Suppressor macrophage treated with lipopolysaccharide for 4 hours (primary cell): Measurements from ENCODE around the gene CRK.

ENCODE experiments used
- DNase-seq: peaks from one replicate; pipeline ENCODE4 v3.0.0-alpha.2; 2020

CRK gene

GRCh38 chr17:1455797-1456599 is at the start of gene CRK:
TSS of gene CRK (minus strand) at chr17:1456232. CDS start at chr17:1456117, 115 bp downstream.
- peak; percentile 100 for DNase-seq

- no peak for DNase-seq
Measured at GRCh38 chr17:1505586-1505985, 49.6 kb upstream of the CRK start.

- DNase-seq: no peak
Measured at GRCh38 chr17:1504866-1505265, 48.8 kb upstream of the CRK start.

- no peak for DNase-seq
Measured at GRCh38 chr17:1503699-1504098, 47.7 kb upstream of the CRK start.

- DNase-seq: no peak
Measured at GRCh38 chr17:1498869-1499268, 42.8 kb upstream of the CRK start.

GRCh38 chr17:1498233-1498632 is 42.2 kb upstream of the CRK start:
- DNase-seq: no peak

GRCh38 chr17:1497831-1498230 is 41.8 kb upstream of the CRK start:
- DNase-seq: no peak

GRCh38 chr17:1496869-1497268 is 40.8 kb upstream of the CRK start:
- DNase-seq: no peak

- DNase-seq: no peak
Measured at GRCh38 chr17:1495265-1495989, 39.4 kb upstream of the CRK start.

- no peak for DNase-seq
Measured at GRCh38 chr17:1494736-1495253, 38.8 kb upstream of the CRK start.

GRCh38 chr17:1494203-1494602 is 38.2 kb upstream of the CRK start:
- DNase-seq: no peak

- peak; percentile 79 for DNase-seq
Measured at GRCh38 chr17:1493291-1493980, 37.4 kb upstream of the CRK start.

- no peak for DNase-seq
Measured at GRCh38 chr17:1492249-1493206, 36.5 kb upstream of the CRK start, which contains the start of gene MYO1C. TSS of gene MYO1C (minus strand) at chr17:1492686. CDS start at chr17:1492487, 199 bp downstream.

- peak; percentile 72 for DNase-seq
Measured at GRCh38 chr17:1491443-1492248, 35.6 kb upstream of the CRK start.

GRCh38 chr17:1490643-1491442 is 34.8 kb upstream of the CRK start:
- DNase-seq: peak; percentile 45

- DNase-seq: no peak
Measured at GRCh38 chr17:1488826-1489270, 32.8 kb upstream of the CRK start.

GRCh38 chr17:1487939-1488825 is 32.1 kb upstream of the CRK start:
- DNase-seq: peak; percentile 81

- peak; percentile 47 for DNase-seq
Measured at GRCh38 chr17:1486802-1487695, 31.0 kb upstream of the CRK start.
